Breast epithelium (tissue), 3 donors: ENCODE data around the gene SNRNP25.
"Not testable (repeated sequence)": the region's sequence is repeated elsewhere in the genome, so short reads cannot be mapped to it uniquely, and the experiment has no call there.

ENCODE experiments used
- CTCF ChIP-seq, 3 donors: fragments of 450-650 bp; IDR thresholded peaks; one replicate each; pipeline ENCODE4 v1.5.1; 2016 to 2017; ENCODE audit warnings: antibody characterized with exemption in 3 of 3, mild to moderate bottlenecking in 3 of 3, moderate library complexity in 3 of 3
- POLR2A ChIP-seq: fragments of 450-650 bp; IDR thresholded peaks from one replicate; pipeline ENCODE4 v1.6.1; 2016; ENCODE audit warnings: antibody characterized with exemption, mild to moderate bottlenecking, moderate library complexity
- POLR2AphosphoS5 ChIP-seq, 3 donors: sonication (generic); formaldehyde crosslinking; IDR thresholded peaks; one replicate each; pipeline ENCODE4 v1.6.1; 2017; ENCODE audit warnings: antibody characterized with exemption in 3 of 3

DNA sequence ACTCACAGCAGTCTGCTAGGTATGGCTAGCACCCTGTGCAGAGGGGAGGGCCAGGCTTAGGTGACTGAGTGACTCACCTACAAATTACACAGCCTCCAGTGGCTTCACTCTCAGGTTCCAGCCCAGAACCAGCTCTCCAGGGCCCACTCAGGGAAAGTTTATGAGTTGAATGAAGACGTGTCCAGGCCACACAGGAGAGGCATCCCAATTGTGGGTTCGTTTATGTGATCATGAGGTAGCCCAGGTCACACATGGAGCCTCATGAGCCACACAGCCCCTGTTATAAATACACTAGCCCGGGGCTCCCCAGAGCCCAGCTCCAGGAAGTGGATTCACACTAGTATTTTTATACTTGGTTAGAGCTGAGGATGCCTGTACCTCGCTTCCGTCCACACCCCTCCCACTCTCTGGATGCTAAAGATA is 27.7 kb upstream of the SNRNP25 start:
- TF ChIP-seq POLR2A; POLR2AphosphoS5 (IDR thresholded peaks at IDR 0.05); CTCF (IDR thresholded peaks at IDR 0.05): not testable (repeated sequence)
